NOMO-1 treated with dmso at 0.1 percent for 144 hours (cell line): ENCODE data around the gene GABPB2.
"Not testable (repeated sequence)": the region's sequence is repeated elsewhere in the genome, so short reads cannot be mapped to it uniquely, and the experiment has no call there.

Source experiments
- DNase-seq: peaks from one replicate; lab custom pipeline; 2025; ENCODE audit not compliant: unreplicated experiment; lab: John Stamatoyannopoulos, UW

GABPB2 gene

DNA sequence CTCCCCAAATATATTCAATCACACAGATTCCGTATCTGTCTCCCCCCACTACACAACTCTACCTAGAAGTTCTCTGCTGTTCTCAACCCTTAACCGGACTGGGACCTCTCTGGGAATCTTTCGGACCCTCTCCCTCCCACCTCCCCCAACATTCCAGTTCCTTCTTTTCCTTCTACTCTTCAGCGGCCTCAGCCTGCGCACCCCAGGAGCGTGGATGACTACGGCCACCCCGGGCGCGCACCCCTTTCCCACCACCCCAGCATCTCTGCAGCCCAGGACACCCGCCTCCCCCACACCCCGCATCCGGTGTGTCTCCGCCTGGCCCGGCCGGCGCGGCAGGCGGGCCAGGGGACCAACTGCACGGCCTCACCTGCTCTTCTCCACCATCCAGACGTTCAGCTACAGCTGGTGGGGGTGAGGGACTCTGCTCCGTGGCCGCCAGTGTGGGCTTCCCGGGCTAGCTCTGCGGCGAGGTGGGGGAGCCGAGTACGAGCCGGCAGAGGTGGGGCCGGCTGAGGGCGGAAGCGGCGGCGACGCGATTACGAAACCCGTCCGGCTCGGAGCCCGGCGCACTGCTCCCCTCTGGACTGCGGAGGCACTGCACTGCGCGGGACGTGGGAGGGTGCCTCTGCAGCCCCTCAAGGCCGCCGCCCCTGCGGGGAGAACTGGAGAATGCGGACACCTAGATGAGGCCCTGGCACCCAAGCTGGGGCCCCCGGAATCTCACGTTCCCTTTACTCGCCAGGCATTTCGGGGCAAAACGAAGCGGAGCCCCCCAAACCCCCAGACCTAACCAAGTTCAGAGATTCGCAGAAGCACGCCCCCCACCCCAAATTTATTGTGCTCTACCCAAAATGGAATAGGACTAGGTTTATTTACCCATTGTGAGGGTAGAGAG is 11.2 kb upstream of the GABPB2 start, which contains the start of gene CDC42SE1:
CDC42SE1 (minus strand) TSS at position 514 of the 898 bp plus-strand sequence. CDS start 3,892 bp downstream, outside the sequence.
- DNase-seq: peak; percentile 86

- no peak for DNase-seq
These were observed 10.4 kb upstream of the GABPB2 start, which contains the start of gene MLLT11 for GRCh38 chr1:151060007-151060656. MLLT11 (plus strand) TSS chr1:151060397; CDS start chr1:151067225, 6,828 bp downstream.

- DNase-seq: no peak
These were observed 9.7 kb upstream of the GABPB2 start for GRCh38 chr1:151060657-151061421.

GRCh38 chr1:151061704-151062103 is 8.9 kb upstream of the GABPB2 start:
- DNase-seq: no peak

- no peak for DNase-seq
These were observed 7.7 kb upstream of the GABPB2 start for GRCh38 chr1:151062741-151063371.

DNA sequence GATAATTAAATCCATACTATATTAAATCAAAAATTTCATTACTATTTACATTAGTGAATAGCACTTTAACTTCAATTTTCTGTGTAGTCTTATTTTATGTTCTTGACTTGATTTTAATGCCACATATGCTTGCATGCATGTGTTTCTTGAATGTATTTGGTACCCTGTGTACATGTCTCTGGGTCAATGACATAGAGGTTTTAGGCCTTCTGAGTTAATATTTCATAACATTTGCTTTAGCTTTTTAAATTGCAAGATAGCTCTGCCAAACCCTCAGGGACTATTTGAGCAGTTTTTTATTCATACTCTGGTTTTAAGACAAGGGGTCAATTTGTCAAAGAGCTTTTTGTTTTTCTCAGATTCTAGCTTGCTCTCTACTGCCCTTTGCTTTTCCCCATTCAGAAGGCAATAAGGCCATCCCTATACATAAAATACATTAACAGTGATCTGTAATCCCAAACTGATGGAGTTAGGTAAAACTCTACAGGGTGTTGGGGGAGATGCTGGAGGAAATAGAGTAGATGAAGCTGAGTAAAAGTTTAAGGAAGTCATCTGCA is 5.4 kb upstream of the GABPB2 start:
- DNase-seq: no peak

GRCh38 chr1:151067185-151067584 is 3.4 kb upstream of the GABPB2 start:
- DNase-seq: no peak

- no peak for DNase-seq
These were observed 1.5 kb upstream of the GABPB2 start for GRCh38 chr1:151069103-151069486.

- no peak for DNase-seq
These were observed 1.7 kb downstream of the GABPB2 start for GRCh38 chr1:151072224-151072623.

DNA sequence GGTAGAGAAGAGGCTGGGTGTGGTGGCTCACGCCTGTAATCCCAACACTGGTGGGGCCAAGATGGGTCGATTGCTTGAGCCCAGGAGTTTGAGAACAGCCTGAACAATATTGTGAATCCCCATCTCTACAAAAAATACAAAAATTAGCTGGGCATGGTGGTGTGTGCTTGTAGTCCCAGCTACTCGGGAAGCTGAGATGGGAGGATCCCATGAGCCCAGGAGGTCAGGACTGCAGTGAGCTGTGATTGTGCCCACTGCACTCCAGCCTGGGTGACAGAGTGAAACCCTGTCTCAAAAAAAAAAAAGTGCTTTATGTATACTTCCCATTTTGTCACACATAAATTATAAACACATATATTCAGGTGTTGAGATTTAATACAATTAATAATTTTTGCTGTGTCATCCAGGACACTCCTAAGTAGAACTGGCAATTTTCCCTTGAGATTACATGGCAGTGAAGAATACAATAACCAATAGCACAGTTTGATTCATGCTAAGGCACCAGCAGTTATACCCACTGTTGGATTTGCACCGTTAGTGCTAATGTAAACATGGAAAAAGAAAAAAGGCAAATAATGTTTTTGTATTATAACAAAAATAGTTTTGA is 15.5 kb downstream of the GABPB2 start:
- DNase-seq: no peak

GRCh38 chr1:151097426-151097825 is 26.9 kb downstream of the GABPB2 start:
- DNase-seq: not testable (repeated sequence)

- no peak for DNase-seq
These were observed 27.6 kb downstream of the GABPB2 start for GRCh38 chr1:151098126-151098525.

DNA sequence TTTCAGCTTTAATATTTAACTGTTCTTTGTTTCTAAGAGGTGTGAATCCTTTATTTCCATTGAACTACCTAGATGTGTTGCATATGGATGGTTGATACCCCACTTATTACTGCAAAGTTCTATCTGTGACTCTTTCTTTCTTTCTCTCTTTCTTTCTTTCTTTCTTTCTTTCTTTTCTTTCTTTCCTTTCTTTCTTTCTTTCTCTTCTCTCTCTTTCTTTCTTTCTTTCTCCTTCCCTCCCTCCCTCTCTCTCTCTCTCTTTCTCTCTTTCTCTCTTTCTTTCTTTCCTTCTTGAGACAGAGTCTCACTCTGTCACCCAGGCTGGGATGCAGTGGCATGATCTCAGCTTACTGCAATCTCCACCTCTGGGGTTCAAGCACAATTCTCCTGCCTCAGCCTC is 34.1 kb downstream of the GABPB2 start:
- no peak for DNase-seq

DNA sequence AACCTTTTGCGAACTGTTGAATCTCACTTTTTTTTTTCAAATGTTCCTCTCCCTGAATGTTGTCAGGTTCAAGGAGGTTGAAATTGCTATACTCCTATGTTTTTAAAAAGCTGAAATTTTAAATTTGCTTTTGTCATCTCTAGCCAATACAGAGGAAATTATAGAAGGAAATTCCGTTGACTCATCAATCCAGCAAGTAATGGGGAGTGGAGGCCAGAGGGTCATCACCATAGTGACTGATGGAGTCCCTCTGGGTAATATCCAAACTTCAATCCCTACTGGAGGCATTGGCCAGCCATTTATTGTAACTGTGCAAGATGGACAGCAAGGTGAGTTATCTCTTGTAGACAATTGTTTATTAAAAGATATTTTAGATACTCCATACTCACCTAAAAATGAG is 36.3 kb downstream of the GABPB2 start:
- no peak for DNase-seq

GRCh38 chr1:151108331-151108730 is 37.8 kb downstream of the GABPB2 start:
- no peak for DNase-seq

- DNase-seq: no peak
These were observed 43.3 kb downstream of the GABPB2 start for GRCh38 chr1:151113877-151114276.

GRCh38 chr1:151124763-151125403 is 54.3 kb downstream of the GABPB2 start:
- DNase-seq: no peak

- DNase-seq: no peak
These were observed 58.2 kb downstream of the GABPB2 start for GRCh38 chr1:151128800-151129199.

DNA sequence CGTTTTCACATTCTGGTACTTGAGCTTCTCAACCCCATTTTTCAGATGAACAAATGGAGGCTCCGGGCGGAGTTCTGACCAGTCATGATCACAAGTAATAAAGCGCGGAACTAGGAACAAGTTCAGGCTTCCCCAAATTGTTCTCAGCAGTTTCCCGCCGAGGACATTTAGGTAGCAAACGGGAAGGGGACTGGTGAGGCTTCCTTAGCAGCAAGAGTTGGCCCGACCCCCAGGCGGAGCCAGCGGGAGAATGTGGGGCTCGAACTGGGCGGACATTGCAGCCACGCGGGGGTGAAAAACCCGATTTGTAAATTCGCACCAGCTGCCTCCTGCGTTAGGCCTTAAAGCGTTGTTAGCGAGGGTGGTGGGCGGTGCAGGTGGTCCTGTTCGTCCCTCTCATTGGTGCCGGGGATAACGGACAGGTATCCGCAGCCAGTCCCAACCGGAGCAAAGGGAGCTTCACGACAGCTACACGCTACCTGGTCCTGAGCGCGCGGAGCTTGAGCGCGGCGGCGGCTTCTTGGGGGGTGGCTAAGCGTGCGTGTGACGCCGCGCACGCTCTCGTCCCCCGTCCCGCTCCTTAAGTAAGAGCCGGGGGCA is 60.5 kb downstream of the GABPB2 start:
- DNase-seq: no peak
